DMS79 (cell line): ENCODE results near the gene GOLGA6C.
"Not testable (repeated sequence)": the region's sequence is repeated elsewhere in the genome, so short reads cannot be mapped to it uniquely, and the experiment has no call there.

Experiments
- DNase-seq: peaks from one replicate; lab custom pipeline; 2025; lab: John Stamatoyannopoulos, UW

The GOLGA6C gene

DNA sequence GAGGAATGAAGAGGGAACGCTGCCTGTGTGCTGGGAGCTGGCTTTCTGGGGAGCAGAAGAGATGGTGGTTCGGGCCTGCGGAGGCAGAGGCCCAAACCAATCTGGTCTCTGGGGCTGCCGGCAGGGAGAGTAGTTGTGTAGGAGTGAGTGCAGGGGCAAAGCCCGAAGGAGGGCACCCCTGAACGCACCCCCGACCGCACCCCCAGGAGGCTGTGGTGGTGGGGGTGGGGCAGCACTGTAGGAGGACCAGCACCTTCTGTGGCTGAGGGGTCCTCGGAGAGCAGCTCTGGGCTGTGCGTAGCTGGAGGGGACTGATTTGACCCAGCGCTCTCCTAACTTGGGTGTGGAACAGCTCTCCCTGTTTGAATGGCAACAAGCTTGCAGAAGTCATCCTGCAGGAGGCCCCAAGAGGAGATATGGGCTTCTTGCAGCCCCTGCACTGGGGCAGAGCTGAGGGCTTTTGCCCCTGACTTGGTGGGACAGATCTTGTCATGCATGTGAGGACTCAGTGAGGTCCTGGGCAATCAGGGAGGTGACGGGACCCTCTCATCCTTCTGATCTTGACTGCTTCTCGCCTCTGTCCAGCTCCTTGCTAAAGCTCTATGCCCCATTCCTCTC, 30.4 kb upstream of the GOLGA6C start:
- no peak for DNase-seq

DNA sequence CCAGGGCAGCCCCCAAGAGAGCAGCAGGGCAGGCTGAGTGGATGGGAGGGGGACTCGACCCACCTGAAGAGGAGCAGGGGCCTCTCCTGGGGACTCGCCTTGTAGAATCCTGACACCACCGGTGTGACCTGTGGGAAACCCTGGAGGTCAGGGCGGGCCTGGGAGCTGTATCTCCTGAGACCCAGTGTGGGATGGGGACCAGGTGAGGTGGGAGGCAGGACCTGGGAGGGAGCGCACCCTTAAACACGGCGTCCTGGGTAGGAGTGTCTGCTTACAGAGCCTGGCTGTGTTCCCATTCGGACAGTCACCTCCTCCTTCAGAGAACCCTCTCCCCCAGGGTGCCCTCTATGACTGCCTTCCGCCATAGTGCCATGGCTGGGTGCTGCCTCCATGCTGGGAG, 29.3 kb upstream of the GOLGA6C start:
- no peak for DNase-seq

DNA sequence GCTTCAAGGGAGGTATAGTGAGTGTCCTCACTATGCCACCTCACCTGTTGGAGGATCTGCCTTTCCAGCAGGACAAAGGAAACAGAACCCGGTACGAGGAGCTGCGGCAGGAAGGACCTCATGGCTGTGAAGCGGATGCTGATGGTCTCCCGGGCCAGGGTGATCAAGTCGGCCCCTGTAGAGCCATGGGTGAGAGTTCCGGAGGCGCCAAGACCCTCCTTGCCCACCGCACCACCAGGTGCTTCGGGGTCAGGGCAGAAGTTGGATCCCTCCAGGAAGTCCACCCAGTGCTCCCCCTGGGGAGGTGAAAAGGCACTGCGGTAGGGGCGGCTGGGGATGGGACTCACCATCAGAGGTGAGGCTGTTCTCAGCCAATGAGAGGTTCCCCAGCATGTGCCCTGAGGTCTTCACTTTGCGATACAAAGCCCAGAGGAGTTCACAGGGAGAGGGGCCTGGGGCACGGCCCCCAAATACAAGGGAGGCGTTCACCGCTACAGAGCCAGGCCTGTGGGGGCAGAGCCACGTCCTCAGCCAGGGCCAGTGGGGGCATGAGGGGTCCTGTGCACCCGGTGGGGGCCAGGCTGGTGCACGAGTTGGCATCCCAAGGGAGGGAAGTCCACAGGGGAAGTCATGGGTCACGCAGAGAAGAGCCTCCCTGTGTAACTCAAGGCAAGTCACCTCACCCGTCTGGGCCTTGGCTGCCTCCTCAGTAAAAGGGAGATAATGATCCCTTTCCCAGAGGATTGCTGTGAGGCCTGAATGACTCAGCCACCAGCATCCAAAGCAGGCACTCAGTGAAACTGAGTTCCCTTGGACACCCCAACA, 28.7 kb upstream of the GOLGA6C start:
- no peak for DNase-seq

DNA sequence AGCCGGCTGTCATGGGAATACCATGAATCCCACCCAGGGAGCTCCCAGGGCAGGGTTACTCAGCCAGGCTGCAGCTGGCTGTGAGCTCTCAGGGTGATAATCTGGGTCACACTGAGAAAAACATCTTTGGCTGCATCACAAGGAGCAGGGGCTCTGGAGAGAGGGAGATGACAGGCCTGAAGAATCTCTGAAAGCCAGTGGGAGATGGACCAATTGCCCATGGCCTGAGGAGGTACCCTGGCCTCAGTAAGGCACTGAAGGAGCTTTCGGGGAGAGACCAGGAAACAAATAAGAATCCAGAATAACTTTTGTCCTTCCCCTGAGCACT, 28.2 kb upstream of the GOLGA6C start:
- no peak for DNase-seq

DNA sequence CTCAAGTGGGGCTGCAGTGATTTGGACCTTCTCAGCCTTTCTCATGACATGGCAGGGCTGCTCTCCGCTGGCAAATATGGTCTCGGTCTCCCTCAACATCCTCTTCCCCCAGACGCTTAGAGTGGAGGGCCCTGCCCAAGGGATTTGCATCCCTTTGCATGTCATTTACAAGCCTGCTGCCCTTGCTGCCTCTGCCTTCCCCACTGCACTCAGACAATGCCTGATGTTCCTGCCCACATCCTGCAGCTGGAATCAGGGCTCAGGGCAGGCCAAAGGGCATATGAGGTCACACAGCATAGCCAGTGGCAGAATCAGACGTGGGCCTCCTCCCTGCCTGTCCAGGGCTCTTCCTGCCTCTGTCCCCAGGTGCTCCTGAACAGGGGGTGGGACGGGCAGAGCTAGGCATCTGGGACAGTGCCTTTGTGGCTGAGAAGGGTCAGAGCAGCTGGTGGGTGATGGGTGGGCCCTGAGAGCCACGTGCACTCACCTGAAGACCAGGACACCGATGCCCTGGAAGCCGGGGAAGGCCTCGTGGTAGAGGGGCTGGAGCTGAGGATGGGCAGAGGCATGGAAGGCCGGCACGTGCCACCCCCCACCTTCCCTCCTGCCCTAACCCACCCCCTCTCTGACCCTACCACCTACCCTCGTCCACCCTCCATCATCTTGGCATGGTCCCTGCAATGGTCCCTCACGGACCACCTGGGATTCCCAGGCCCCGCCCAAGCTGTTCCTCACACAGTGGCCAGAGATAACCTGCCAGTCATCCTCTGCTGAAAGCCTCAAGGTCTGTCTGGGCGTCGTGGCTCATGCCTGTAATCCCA, 27.4 kb upstream of the GOLGA6C start:
- DNase-seq, result no peak

DNA sequence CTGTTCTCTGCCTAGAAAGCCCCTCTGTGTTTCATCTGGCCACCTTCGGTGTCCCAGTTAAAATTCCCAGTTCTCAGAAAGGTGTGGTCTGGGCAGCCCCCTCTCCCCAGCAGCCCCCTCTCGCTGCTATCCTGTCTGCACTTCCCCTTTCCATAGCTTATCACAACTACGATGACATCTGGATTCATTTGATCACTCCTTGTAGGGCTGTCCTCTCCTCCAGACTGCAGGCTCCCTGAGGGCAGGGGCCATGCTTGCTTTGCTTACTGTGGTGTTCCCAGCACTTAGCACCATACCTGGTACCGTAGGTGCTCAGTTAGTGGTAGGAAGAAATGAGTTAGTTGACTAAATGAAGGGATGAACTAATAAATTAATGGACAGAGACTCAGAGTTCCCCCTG, 26.3 kb upstream of the GOLGA6C start:
- DNase-seq, result no peak

DNA sequence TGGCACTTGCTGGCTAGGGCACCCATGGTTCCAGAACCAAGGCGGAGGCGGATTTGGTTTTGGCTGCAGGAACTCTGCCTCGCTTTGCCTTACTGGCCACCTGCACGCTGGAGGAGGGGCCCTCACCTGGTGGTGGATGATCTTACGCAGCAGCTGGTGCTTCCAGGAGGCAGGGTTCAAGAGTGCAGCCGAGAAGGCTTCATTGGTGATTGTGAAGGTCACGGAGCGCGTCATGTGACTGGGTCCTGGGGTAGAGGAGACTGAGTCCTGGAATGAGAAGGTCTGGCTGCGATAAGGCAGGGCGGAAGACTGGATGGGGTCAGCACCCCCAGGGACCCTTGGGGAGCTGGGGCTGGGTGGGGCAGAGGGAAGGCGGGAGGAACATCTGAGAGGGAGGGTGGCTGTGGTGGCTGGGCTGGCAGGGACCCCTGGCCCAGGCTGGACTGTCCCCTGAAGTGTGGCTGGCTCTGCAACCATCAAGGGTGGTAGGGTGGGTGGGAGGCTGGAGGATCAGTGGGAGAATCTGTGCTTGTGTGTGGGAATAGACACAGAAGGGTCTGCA, 25.8 kb upstream of the GOLGA6C start:
- DNase-seq, result no peak

DNA sequence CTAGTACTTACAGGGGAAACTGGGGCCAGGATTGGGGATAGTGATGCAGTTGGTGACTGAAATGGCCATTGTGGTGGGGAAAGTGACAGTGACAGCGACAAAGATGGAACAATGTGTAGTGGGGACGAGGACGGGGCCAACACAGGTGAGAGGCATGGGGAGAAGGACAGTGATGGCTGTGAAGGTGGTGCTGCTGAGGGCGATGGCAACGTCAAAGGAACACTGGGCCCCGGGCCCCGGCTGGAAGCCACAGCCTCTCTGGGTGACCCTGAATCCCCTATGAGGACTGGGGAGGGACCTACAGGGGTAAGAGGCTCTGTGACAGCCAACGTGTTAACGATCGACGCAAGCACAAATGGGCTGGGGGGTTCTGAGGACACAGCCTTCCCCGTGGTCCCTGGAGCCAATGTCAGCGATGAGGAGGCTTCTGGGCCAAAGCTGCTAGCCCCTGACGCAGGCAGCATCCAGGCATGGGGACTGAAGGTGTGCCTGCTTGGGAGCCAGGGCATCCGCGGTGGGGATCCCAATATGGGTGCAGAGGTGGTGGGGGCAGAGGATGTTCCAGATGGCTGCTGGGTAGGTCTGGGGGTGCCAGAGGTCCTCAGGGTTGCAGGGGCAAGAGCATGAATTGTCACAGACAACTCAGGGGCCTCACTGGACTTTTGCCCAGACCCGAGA, 25.2 kb upstream of the GOLGA6C start:
- DNase-seq, result no peak

DNA sequence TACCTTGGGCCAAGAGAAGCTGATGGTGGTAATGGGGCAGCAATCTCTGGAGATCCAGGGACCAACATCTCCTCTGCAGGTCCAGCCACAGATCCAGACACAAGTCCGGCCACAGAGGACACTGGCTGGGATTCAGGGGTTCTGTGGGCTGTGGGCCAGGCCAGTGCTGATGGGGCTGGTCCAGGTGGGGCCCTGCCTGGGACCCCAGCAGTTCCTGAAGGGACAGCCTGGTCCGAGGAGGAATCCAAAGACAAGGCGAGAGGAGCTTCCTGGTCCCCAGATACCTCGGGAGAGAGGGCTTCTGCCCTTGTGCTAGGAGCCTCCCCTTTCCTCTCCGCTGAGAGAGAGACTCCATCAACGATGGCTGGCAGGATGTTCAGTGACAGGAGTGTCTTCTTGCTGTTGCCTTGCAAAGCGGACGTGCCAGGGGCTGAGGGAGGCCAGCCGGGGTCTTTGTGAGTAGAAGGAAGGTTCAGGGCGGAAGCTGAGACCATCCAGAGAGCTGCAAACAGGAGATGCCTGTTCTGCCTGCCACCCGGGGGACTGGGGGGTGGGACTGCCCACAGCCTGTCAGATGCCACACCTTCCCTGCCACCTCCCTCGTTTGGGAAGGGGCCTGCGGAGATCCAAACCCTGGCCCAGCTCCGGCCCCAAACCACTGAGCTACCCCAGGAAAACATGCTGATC, 24.5 kb upstream of the GOLGA6C start:
- DNase-seq, result no peak

DNA sequence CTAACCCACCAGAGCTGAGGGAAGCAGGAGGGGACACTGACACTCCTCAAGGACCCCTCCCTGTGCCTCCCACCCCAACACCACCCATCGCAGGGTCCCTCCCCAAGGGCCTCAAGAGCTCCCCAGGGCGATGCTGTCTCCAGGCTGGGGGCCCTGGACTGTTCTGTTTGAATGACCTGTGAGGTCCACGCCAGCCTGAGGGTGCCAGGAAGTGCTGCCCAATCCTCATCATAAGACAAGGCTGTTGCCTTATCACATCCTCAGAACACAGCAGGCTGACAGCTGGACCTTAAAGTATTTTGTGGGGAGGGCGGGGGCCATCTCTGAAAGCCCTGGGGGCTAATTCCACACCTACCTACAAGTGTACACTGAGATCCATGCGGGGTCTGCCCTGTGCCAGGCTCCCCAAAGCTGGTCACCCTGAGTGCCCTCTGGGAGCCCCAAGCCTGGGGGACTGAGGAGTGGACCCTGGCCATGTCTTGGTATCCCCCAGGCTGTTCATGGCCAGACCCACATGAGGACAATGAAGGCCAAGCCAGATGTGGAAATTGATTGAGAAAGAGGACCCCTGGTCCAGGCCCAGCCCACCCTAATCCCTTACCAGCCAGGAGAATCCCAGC, 23.8 kb upstream of the GOLGA6C start:
- no peak for DNase-seq

DNA sequence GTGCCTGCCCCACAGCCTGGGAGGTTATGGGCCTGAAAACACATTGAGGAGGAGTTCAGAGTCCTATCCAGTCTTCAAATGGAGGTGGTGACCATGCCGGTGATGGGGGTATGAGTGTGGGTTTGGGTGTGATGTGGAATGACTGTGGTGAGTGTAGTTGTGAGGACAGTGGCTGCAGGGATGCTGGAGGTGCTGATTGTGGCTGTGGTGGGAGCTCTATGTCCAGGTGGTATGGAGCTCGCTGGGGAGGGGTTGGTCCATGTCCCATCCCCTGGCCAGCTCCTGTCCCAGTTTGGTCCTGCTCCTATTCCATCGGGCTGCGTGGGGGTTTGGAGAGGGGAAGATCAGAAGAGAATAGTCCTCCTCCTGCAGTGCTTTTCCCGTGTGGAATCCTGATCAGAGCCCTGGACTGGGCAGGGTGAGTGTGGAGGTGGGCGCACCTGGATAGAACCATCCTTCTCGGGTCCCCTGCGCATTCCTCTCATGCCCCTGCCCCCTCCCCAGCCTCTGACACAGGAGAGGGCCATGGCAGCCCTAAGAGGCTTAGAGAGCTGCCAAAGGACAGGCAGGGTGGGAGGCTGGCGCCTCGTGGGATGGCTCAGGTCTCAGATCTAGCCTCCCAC, 23.0 kb upstream of the GOLGA6C start:
- DNase-seq, result no peak

DNA sequence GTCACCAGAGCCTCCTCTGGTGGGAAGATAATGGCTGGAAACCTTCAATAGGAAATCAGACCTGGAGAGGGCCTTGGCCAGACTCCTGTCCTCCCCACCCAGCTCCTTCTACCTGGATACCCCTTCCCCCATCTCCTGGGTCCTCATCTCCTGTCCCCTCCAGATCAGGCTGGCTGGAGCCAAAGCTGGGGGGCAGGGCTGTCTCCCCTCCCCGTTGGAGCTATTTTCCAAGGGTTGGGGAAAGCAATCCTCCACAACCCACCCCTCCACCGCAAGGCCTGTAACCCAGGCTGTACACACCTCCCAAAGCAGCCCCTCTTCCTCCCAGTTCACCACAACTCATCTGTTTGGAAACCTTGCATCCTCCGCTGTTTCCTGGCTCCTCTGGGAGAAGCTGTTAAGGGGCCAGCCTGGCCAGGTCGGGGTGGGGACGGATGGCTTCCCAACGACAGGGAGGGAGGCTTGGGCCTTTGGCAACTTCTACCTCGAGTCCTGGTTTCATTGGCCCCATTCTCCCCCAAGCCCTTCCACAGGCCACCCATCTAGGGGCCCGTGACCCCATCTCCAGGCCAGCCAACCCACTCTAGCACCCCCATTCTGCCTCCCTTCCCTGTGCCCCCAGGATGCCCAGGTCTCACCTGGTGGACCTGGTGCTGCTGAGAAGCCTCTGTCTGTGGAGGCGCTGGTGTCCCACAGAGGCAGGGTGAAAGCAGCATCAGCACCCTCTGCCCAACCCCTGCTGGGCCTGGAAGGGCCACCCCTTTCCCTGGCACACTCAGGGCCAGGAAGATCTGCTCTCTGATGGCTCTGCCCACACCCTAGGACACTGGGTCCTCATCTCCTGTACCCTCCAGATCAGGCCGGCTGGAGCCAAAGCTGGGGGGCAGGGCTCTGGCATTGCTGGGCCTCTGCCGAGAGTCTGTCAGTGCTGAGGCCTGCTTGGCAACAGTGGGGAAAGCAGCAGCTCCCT, 22.1 kb upstream of the GOLGA6C start:
- no peak for DNase-seq

DNA sequence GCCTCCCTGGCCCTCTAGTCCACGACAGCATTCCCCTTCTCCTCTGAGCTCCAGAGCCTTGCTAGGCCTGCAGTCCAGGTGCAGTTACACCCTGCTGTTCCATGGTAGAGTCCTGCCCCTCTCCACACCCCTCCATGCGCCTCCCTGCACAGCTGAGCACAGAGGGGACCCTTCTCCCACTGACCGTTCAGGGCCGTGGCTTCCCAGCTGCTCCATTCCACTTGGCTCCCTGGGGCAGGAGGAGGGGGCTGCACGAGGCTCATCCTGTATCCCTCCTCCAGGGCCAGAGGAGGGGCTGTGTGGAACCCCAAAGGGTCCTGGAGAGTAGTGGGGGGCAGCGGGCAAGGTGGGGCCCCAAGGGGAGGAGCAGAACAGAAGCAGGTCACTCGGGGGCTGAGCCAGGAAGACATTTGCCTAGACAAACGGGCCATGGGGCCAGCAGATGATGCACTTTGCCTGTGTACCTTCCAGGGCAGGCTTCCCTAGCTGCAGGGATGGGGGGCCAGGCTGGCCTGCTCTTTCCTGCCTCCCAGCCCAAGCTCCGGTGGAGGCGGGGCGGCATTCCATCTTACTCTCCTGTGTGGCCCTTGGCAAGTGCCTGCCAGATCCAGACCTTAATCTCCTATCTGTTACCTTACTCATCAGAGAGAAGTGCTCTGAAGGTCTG, 20.7 kb upstream of the GOLGA6C start:
- DNase-seq, result no peak

DNA sequence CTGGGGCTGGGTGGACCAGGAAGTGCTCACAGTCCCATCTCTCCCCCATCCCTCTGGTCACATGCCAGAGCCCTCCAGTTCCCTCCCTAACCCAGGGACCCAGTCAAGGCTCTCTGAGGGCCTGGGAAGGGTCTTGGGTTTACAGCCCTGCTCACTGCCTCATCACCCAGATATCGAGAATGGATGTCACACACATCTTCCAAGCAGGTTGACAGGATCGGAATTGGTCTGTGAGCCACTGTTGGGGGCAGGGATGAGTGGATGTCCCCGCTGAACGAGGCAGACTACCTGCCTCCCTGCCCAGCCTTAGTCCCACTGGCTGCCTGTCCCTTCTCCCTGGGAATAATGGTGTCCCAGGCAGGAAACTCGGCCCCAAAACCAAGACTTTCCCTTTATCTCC, 20.0 kb upstream of the GOLGA6C start:
- DNase-seq, result no peak

DNA sequence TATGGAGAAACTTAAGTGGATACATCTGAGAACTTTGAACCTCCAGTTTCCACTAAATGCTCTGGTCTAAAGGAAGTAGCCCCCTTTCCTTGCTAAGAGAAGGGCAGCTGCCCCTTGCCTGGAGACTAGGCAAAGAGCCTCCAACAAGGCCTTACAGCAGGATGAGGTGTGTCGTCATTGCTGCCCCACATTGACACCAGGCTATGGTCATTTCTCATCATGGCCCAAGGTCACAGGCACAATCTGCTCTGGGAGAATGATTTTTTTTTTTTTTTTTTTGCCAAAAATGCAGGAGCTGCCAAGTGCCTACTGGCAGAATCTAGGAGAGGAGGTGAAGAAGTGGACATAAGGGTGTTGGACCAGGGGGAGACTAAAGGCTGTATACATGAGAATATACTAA, 12.4 kb upstream of the GOLGA6C start:
- DNase-seq, result not testable (repeated sequence)

DNA sequence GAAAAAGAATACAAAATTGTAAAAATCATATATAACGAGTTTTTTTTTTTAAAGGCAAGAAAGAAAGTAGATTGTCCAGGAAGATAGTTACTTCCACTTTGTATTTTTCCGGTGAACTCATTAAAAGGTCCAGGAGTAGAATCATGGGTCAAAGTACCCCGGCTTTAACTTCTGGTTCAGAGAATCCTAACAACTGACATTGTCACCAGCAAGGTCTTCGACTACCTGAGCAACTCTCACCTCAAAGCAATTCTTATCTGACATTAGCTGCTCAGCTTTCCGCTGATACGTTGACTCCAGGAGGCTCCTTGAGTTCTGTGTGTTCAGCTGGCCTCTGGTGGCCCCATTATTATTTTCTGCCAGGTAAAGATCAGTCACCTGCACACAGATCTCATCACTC, 9.1 kb upstream of the GOLGA6C start:
- not testable (repeated sequence) for DNase-seq

DNA sequence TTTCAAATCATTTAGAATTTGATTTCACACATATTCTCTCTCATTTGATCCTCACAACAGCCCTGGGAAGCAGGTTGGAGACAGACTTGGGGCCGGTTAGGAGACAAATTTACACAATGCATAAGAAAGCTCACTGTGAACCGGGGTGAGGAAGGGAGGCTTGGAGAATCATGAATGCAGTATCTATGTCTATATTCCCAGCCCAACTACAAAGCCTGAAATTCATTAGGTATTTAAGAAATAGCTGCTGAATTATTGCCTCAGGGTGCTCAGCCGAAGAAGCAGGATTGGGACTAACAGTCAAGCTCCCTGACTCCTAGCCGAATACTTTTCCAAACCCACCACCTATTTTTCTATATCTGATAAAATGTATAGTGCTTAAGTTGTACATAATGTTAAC, 8.4 kb upstream of the GOLGA6C start:
- DNase-seq, result no peak

DNA sequence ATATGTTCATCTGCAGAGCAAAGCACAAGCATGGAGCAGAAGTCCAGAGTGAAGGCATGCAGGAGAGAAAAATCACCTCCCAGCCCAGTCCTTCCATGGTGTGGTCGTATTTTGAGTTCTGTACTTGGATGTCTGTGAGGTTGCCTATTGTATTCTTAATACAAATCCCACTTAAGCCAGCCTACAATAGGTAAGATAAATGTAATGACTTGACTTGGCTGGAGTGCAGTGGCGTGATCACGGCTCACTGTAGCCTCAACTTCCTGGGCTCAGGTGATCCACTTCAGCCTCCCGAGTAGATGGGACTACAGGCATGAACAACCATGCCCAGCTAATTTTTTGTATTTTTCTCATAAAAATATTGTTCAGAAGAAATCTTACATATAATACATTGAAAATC, 6.8 kb upstream of the GOLGA6C start:
- not testable (repeated sequence) for DNase-seq

DNA sequence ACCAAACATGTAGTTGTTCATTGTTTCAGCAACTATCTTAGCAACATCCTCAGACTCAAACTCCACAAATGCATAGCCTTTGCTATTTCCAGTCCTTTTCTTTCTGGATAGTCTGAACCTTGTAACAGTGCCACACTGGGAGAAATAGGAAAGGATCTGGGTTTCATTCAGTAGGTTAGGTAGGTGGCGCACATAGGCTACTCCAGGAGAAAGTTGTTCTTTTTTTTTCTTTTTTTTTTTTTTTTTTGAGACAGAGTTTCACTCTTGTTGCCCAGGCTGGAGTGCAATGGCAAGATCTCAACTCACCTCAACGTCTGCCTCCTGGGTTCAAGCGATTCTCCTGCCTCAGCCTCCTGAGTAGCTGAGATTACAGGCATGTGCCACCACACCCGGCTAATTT, 5.8 kb upstream of the GOLGA6C start:
- DNase-seq, result not testable (repeated sequence)
